Measurements from ENCODE around the gene PDE8B.

Gene PDE8B

DNA sequence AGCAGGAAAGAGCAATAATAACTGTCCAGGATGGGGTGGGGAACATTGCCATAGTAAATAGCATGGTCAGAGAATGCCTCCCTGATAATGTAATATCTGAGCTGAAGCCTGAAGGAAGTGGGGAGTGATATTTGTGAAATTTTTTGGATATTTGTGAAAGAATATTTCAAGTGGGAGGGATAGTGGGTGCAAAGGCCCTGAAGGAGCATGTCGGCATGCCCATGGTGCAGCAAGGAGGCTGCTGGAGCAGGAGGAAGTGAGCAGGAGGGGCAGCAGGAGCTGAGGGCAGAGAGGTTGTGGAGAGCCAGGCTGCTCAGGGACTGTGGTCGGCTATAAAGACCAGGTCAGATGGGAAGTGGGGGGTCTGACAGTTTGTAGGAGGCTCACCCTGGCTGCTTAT is 21.1 kb upstream of the PDE8B start:
- no peak for DNase-seq

- no peak for DNase-seq
These were observed 17.9 kb upstream of the PDE8B start for GRCh38 chr5:77192441-77193050.

- DNase-seq, result no peak
These were observed 15.7 kb upstream of the PDE8B start for GRCh38 chr5:77194762-77195161.

DNA sequence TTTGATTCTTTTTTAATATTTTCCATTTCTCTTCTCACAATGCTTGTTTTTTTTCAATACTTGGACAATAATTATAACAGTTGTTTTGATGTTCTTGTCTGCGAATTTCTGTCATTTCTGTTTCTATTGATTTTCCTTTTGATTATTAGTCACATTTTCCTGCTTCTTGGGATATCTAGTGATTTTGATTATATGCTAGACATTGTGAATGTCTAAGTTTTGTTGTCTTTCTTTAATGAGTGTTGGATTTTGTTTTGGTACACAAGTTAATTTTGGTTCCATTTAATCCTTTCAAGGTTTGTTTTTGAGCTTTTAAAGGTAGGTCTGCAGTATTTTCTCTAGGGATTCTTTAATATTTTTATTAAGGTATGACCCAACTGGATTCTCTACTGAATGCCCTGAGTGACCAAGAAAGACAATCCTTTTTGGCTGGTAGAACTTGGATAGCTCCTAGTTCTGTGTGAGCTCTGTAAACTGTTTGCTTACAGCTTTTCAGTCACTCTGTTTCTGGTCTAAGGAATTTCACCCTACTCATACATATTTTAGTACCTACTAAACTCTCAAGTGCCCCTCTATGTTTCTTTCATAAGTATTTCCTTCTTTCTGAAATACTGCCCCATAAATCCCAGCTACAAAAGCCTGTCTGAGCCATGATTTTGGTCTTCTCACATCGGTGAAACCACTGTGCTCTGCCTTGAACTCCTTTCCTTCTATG is 12.5 kb upstream of the PDE8B start:
- DNase-seq, result no peak

- no peak for DNase-seq
These were observed 9.8 kb upstream of the PDE8B start for GRCh38 chr5:77200663-77201062.

DNA sequence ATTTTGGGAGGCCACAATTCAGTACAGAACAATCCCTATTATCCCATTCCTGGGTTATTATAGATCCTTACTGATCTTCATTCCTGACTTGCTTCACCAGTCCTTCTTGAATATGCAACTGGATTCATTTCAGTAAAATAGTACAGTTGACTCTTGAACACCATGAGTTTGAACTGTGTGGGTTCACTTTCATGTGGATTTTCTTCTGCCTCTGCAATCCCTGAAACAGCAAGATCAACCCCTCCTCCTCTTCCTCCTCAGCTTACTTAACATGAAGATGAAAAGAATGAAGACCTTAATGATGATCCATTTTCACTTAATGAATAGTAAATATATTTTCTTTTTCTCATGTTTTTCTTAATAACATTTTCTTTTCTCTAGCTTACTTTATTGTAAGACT is 8.3 kb upstream of the PDE8B start:
- no peak for DNase-seq

DNA sequence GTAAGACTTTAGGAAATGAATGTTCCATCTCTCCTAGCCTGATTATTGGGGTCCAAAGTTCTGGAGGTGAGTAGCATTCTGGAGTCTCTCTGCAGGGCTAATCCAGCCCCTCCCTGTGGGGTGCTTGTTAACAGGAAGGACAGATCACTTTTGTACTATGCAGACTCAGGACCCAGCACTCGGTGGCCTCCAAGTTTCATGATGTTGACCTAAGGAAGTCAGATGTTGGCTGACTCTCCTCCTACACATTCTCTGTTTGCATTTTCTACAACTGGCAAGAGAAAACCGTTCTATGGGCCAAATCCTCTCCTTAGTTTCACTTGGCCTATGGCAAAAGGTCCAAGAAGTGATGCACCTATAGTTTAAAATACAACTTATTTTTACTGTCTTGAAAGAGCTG is 5.5 kb upstream of the PDE8B start:
- DNase-seq, result no peak

DNA sequence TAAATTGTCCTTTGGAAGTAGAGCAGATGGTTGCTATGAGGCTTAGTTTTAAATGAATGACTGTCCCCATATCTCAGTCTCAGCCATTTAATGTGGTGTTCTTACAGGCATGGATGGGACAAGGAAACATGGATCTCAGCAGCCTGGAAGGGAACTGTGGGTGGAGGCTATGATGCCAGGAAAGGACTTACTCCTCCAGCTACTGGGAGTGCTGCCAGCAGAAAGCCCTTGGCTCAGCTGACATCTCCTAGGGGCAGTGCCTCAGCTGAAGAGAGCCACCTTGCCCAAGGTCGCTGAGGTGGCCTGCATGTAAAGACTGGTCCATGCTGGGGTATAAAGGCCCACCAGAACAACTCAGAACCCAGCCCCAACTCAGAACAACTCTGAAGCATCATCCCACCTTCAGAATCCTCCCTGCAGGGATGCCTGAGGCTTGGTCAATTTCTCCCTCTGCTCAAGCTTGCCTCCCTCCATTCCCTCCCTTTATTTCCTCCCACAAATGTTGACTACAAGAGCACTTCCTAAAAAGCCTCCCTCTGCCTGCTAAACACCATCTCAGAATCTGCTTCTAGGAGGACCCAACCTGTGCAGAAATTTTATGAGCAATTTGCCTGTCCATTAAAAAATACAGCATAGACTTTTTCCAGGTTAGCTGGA is 1.8 kb upstream of the PDE8B start:
- DNase-seq, result no peak

GRCh38 chr5:77209495-77210090 is 887 bp upstream of the PDE8B start:
- no peak for DNase-seq

DNA sequence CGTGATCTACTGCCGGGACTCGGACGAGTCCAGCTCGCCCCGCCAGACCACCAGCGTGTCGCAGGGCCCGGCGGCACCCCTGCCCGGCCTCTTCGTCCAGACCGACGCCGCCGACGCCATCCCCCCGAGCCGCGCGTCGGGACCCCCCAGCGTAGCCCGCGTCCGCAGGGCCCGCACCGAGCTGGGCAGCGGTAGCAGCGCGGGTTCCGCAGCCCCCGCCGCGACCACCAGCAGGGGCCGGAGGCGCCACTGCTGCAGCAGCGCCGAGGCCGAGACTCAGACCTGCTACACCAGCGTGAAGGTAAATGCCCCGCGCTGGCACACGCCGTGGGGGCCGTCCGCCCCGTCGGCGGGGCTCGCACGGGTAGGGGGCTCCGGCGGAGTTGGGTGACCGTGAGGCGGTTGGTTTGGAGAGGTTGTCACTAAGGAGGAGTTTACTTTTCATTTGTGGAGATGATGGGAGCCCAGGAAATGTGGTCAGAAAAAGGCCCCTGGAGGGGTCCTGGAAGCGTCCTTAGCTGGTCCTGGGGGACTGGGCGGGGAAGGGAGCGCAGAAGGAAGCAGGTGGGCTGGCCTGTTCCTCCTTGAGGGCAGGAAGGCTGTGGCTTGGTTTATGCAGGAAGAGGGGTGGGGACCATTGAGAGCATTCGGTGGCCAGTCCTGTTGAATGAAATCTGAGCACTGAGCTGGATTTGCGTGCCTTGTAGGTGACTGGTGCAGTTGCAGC is 647 bp downstream of the PDE8B start:
- peak in 1 of 2 experiments; percentile 43 for DNase-seq

DNA sequence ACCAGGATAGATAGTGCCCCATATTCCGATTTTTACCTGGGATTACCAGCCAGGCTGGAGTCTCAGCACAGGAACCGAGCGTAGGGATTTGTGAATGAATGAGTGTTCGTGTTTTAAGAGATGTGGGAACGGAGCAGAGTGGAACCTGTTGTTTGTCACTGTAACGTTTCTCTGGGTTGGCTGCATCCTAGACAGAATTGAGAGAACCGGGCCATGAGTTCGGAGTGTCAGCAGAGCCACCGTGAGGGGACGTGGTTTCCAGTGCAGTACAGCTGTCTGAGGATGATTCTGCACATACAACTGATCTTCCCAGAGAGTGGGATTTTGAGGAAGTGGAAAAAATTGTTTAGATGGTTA is 1.2 kb downstream of the PDE8B start:
- DNase-seq, result no peak

- peak in 1 of 2 experiments; percentile 21 for DNase-seq
These were observed 3.1 kb downstream of the PDE8B start for GRCh38 chr5:77213601-77214000.

- DNase-seq, result no peak
These were observed 3.7 kb downstream of the PDE8B start for GRCh38 chr5:77214151-77214550.

DNA sequence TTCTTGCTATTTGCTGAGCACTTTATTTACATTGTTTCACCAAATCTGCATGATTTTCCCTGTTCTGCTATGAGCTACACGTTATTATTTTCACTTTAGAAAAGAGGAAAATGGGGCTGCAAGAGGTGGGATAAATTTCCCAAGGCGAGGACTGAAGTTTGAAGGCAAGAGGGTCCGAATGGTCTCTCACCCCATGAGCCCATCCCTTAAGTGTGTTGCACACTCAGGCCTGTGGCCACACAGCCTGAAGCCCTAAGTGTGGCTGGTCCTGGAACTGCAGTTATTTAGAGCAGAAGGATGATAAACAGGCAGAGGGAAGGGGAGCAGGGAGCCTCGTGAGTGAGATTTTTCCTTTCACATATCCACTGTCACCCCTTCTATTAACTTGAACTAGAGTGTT is 7.8 kb downstream of the PDE8B start:
- peak in 1 of 2 experiments; percentile 1 for DNase-seq

- no peak for DNase-seq
These were observed 10.6 kb downstream of the PDE8B start for GRCh38 chr5:77221115-77221514.

- DNase-seq, result no peak
These were observed 12.2 kb downstream of the PDE8B start for GRCh38 chr5:77222722-77223121.

- DNase-seq, result no peak
These were observed 13.2 kb downstream of the PDE8B start for GRCh38 chr5:77223653-77224052.

DNA sequence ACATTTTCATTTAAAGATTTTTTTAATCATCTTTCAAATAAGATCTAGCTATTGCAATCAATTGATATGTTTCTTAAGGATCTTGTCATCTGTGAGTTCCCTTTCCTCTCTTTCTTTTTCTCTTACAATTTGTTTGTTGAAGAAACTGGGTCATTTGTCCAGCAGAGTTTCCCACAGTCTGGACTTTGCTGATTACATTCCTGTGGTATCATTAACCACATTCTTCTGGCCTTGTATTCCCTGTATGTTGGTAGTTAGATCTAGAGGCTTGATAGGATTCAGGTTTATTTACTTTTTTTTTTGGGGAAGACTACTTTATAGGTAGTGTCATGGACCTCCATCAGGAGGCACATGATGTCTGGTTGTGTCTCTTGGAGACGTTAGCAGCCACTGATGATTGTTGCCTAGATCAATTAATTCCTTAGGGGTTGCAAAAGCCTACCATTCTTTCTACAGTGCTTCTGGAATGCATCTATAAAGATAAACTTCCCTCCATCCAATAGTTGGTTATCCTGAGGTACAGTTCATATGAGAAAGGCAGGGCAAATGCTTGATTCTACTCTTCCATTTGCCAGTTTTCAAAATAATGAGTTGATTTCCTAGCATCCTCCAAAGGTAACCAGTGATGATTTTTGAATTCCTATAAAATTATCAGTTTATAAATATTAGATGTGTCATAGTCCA is 14.3 kb downstream of the PDE8B start:
- DNase-seq, result no peak

- no peak for DNase-seq
These were observed 15.1 kb downstream of the PDE8B start for GRCh38 chr5:77225531-77225930.

DNA sequence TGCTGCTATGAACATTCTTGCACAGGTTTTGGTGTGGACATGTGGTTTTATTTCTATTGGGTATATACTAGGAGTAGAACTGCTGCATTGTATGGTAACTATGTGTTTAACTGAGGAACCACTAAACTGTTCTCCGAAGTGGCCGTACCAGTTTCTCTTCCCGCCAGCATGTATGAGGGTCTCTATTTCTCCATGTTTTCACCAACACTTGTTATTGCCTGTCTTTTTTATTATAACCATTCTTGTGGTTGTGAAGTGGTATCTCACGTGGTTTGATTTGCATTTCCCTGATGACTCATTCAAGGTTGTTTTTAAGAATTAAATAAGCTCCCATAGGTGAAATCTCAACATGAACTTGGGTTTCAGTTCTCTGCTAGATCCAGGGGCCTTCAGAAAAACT is 19.4 kb downstream of the PDE8B start:
- no peak for DNase-seq

DNA sequence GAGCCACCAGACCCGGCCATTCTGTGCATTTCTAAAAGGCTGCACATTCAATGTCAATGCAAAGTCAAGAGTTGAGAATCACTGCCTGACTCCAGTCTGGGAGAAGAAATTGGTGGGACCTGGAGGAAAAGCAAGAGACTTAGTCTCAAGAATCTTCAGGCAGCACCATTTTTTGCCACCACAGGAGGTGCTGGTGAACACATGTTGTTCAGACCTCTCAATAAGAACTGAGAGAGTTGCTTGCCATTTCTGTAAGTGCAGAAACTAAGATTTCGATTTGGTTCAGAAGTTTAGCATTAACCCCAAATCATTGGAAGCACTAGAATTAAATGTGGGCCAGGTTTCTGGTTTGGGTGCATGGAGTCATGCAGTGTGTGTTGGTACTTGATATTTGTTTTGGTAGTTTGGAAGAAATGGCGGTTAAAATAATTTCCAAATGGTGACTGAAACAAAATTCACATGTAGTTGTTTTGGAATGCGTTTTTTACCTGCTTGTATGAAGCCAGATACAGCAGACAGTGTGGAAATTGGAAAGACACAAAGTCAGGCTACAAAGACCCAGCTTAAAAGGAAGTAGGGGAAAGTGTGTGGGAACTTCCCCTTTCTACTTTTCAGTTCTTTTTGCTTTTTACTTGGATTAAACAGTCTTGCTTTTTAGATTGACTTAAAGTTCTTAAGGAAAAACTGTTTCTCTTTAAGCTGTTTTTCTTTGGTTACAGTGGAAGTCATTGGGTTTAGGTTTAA is 20.4 kb downstream of the PDE8B start:
- no peak for DNase-seq
